Esophagus muscularis mucosa (tissue), 3 donors: Measurements from ENCODE around the gene NCOA3.

Source experiments
- POLR2A ChIP-seq: fragments of 450-650 bp; IDR thresholded peaks from one replicate; pipeline ENCODE4 v1.6.1; 2017; ENCODE audit warnings: antibody characterized with exemption, moderate library complexity, mild to moderate bottlenecking, low read depth
- POLR2AphosphoS5 ChIP-seq, 2 donors: sonication (generic); formaldehyde crosslinking; IDR thresholded peaks; one replicate each; pipeline ENCODE4 v1.6.1; 2017; ENCODE audit warnings: antibody characterized with exemption in 2 of 2
- TF ChIP-seq, protein P1 (sequence below), 3 experiments: fragments of 200-600 bp in 2 of 3; fragments of 450-650 bp in 1 of 3; sonication (generic) in 2 of 3; IDR thresholded peaks; one replicate each; pipeline ENCODE4 v1.5.1; 2017 to 2019; ENCODE audit warnings: antibody characterized with exemption in 3 of 3, mild to moderate bottlenecking in 2 of 3, moderate library complexity in 1 of 3

DNA sequence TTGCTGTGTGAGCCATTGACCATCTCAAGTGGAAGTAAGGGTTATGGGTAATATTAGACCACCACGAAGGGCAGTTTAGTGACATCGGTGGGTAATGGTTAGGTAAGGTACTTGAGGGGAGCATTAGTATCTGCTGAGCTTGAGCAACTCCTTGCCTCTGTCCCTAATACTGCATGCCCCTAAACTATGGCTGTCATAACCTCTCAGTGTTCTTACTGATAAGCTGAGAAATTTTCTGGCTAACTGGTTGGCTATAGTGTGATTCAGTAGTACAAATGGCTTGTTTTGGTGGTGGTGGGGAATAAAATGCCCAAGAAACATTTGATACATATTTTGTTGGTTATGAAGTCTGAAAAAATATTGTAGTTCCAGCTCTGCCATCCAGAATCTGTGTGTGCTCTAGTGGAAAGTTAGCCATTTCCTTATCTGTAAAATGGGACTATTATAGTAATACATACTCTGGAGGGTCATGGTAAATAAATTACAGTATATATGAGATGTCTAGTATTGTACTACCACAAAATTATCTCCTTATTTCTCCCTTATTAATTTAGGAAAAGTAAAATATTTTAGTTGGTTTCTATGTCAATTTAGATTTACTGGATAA, 113.1 kb downstream of the NCOA3 start:
- TF ChIP-seq POLR2A, result no peak
- TF ChIP-seq, protein P1, sequence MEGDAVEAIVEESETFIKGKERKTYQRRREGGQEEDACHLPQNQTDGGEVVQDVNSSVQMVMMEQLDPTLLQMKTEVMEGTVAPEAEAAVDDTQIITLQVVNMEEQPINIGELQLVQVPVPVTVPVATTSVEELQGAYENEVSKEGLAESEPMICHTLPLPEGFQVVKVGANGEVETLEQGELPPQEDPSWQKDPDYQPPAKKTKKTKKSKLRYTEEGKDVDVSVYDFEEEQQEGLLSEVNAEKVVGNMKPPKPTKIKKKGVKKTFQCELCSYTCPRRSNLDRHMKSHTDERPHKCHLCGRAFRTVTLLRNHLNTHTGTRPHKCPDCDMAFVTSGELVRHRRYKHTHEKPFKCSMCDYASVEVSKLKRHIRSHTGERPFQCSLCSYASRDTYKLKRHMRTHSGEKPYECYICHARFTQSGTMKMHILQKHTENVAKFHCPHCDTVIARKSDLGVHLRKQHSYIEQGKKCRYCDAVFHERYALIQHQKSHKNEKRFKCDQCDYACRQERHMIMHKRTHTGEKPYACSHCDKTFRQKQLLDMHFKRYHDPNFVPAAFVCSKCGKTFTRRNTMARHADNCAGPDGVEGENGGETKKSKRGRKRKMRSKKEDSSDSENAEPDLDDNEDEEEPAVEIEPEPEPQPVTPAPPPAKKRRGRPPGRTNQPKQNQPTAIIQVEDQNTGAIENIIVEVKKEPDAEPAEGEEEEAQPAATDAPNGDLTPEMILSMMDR (IDR thresholded peaks at IDR 0.05), result no peak
- no peak for TF ChIP-seq POLR2AphosphoS5 (IDR thresholded peaks at IDR 0.05)
